Type B pancreatic cell (in vitro differentiated cells): ENCODE measurements around the gene NRXN2. TPM values are rescaled to one million over a fixed set of nuclear protein-coding genes. Genes with fewer than 3 reads are reported as not detected.
A peak's percentile ranks its signal among the peaks of the same experiment; 100 is the strongest.

ENCODE experiments used
- DNase-seq: peaks from one replicate; pipeline ENCODE4 v3.0.0; 2021; ENCODE audit warnings: mixed read lengths; ENCODE audit not compliant: unreplicated experiment; ENCODE audit errors: extremely low spot score
- H3K27ac Mint-ChIP-seq: 2 replicates; pipeline ENCODE4 v1.8.0; 2021; ENCODE audit warnings: mild to moderate bottlenecking, mixed read lengths
- H3K27me3 Mint-ChIP-seq: 2 replicates; pipeline ENCODE4 v1.8.0; 2021; ENCODE audit warnings: mixed read lengths
- H3K36me3 Mint-ChIP-seq: 2 replicates; pipeline ENCODE4 v1.8.0; 2021; ENCODE audit warnings: mixed read lengths
- H3K4me1 Mint-ChIP-seq: one replicate; pipeline ENCODE4 v1.8.0; 2021; ENCODE audit warnings: mixed read lengths; ENCODE audit not compliant: unreplicated experiment
- H3K4me3 Mint-ChIP-seq: 2 replicates; pipeline ENCODE4 v1.8.0; 2021; ENCODE audit warnings: mild to moderate bottlenecking, mixed read lengths
- H3K9me3 Mint-ChIP-seq: 2 replicates; pipeline ENCODE4 v1.8.0; 2021; ENCODE audit warnings: mixed read lengths
- CTCF ChIP-seq: fragments of 200-600 bp; sonication (generic); conservative IDR thresholded peaks from 2 replicates; pipeline ENCODE4 v1.5.0; 2021; ENCODE audit warnings: antibody characterized with exemption, mild to moderate bottlenecking
- total RNA-seq: library from RNA; stranded (reverse); gene quantifications from 2 replicates; pipeline ENCODE4 v1.2.1, GENCODE V29; 2021; ENCODE audit warnings: low replicate concordance

Gene NRXN2
- total RNA-seq, 1 donor from 2014 or later = 22.1 TPM

GRCh38 chr11:64628596-64628995, 94.4 kb downstream of the NRXN2 start:
- TF ChIP-seq CTCF = no peak
- H3K36me3 Mint-ChIP-seq = peaks cover 6% of the 10 kb centered on the region
- no peak for DNase-seq
- H3K27me3 Mint-ChIP-seq = peaks cover 24% of the 10 kb centered on the region
- no peaks in the 10 kb centered on the region for H3K9me3 Mint-ChIP-seq
- H3K4me1 Mint-ChIP-seq = peaks cover 7% of the 10 kb centered on the region
- H3K27ac Mint-ChIP-seq = no peak overlapping the region
- no peak overlapping the region for H3K4me3 Mint-ChIP-seq

DNA sequence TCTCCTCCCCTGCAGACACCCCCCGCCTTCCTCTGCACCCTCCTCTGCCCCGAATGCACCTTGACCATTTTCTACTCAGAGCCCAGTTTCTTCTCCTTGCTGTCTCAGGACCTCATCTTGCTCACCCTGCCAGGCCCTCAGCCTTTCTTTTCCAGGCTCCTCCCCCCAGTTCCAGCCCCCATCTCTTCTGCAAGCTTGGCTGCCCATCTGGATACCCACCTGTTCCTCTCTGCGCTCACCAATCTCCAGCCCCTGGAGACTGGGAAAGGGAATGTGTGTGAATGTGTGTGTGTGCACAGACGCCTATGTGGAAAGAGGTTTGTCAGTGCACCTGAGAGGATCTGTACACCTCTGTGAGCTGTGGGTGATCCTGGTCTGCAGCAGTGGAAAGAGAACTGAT, 95.6 kb downstream of the NRXN2 start:
- Mint-ChIP-seq H3K4me3 (no peak overlapping the region), H3K9me3 (no peaks in the 10 kb centered on the region), H3K27ac (peak overlapping the region; percentile 13), H3K27me3 (peaks cover 18% of the 10 kb centered on the region), H3K36me3 (peaks cover 6% of the 10 kb centered on the region), H3K4me1 (peaks cover 7% of the 10 kb centered on the region)
- DNase-seq = no peak
- no peak for TF ChIP-seq CTCF

DNA sequence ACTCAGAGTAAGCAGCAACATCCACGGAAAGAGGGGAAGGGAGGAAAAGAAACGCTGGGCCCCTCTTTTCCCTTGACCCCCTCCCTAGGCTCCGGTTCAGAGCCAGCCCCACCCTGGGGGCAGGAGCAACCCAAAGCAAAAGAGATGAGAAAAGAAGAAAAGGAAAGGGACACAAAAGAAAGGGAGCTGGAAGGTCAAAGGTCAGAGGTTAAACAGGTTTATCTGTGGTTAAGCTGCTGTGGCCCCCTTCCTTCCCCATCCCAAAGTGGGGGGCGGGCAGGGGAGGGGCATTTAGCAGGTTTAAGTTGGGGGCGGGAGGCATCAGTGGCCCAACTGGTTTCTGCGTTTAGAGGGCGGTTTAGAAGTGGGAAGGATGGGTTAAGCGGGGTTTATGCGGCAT, 96.4 kb downstream of the NRXN2 start:
- H3K36me3 Mint-ChIP-seq = peaks cover 2% of the 10 kb centered on the region
- no peak for DNase-seq
- no peak overlapping the region for H3K4me3 Mint-ChIP-seq
- H3K4me1 Mint-ChIP-seq = peaks cover 7% of the 10 kb centered on the region
- no peak overlapping the region for H3K27ac Mint-ChIP-seq
- no peaks in the 10 kb centered on the region for H3K9me3 Mint-ChIP-seq
- H3K27me3 Mint-ChIP-seq = peaks cover 14% of the 10 kb centered on the region
- TF ChIP-seq CTCF = no peak

DNA sequence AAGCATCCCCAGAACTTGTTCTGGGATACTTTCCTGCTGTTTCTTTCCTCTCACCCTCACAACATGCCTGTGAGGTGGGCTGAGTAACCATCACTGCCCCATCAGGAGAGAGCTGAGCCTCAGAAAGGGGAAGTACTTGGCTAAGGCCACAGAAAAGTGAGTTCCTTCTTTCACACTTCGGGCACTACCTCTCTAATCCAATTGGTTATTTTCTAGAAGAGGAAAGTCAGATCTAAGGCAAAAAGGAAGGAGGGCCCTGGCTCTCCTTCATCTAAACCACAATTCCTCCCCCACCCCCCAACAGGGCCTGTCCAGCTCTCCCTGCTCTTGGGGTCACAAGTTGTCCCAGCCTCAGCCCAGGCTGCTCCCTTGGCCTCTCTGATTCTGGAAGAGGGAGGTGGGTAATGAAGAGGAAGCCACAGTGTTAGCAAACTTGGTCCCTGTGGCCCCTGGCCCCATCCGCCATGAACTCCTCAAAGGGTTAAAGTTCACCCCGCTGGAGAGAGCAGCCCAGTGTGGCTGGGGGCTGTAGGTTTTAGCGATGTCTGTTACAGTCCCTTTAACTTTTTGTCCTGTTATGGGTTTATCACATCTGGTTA, 98.0 kb downstream of the NRXN2 start:
- TF ChIP-seq CTCF = no peak

GRCh38 chr11:64622681-64623080, 100.3 kb downstream of the NRXN2 start:
- no peaks in the 10 kb centered on the region for H3K36me3 Mint-ChIP-seq
- peaks cover 24% of the 10 kb centered on the region for H3K4me1 Mint-ChIP-seq
- peaks cover 2% of the 10 kb centered on the region for H3K27me3 Mint-ChIP-seq
- DNase-seq = no peak
- no peaks in the 10 kb centered on the region for H3K9me3 Mint-ChIP-seq
- no peak overlapping the region for H3K4me3 Mint-ChIP-seq
- no peak overlapping the region for H3K27ac Mint-ChIP-seq
- no peak for TF ChIP-seq CTCF

More for the DNA sequence above, 98.0 kb downstream of the NRXN2 start:
- Mint-ChIP-seq H3K27me3 (peaks cover 12% of the 10 kb centered on the region), H3K27ac (no peak overlapping the region), H3K4me3 (no peak overlapping the region), H3K36me3 (no peaks in the 10 kb centered on the region), H3K4me1 (peaks cover 16% of the 10 kb centered on the region), H3K9me3 (no peaks in the 10 kb centered on the region)
- DNase-seq = no peak
